ENCODE data around the gene PHLDA2. TPM values are rescaled to one million over a fixed set of nuclear protein-coding genes. Genes with fewer than 3 reads are reported as not detected.

PHLDA2 gene
- total and polyA plus RNA-seq, 8 donors = 0.16 to 9.0 (median 2.6) TPM

DNA sequence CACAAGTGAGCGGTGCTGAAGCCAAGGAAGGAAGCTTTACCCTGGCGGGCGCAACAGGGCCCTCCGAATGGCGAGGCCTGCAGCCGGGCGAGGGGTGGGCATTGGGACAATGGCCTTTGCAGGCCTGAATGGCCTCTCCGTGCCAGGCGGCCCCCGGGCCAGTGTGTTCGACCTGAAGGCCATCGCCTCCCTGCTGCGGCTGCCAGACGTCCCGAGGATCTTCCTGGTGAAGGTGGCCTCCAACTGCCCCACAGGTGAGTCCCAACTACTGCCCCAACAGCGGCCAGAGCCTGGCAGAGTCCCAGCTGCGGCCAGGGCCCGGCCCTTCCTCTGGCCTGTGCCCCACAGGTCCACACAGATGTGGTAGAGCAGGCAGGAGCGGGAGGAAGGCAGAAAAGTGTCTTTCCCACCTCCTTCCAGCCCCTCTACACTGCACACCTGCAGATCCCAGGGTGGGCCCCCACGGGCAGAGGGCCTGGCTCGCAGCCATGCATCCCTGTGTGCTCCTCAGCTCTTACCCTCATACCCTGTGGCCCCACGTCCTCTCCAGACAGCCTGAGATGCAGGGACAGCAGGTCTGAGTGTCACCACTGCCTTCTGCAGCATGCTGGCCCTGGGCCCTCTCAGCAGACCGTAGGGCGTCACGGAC, 11.3 kb downstream of the PHLDA2 start:
- Histone ChIP-seq H3K27ac (no peak overlapping the region), H3K27me3 (no peaks in the 10 kb centered on the region), H3K36me3 (no peaks in the 10 kb centered on the region), H3K4me3 (no peak overlapping the region), H3K9me3 (no peaks in the 10 kb centered on the region), H3K4me1 (peaks cover 3 to 7% (median 6%) of the 10 kb centered on the region in 3 donors)
- WGBS, 2 donors = 82 to 84% methylated on average over 25 of the region's 25 CpGs
- intact Hi-C loops (cut with DNase I) = no loop called here
- DNase-seq (peak in 2 of 6 donors; percentile 27 to 73), ATAC-seq (no peak), FAIRE-seq (no peak)
- TF ChIP-seq, protein P1, sequence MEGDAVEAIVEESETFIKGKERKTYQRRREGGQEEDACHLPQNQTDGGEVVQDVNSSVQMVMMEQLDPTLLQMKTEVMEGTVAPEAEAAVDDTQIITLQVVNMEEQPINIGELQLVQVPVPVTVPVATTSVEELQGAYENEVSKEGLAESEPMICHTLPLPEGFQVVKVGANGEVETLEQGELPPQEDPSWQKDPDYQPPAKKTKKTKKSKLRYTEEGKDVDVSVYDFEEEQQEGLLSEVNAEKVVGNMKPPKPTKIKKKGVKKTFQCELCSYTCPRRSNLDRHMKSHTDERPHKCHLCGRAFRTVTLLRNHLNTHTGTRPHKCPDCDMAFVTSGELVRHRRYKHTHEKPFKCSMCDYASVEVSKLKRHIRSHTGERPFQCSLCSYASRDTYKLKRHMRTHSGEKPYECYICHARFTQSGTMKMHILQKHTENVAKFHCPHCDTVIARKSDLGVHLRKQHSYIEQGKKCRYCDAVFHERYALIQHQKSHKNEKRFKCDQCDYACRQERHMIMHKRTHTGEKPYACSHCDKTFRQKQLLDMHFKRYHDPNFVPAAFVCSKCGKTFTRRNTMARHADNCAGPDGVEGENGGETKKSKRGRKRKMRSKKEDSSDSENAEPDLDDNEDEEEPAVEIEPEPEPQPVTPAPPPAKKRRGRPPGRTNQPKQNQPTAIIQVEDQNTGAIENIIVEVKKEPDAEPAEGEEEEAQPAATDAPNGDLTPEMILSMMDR (IDR thresholded peaks at IDR 0.05) = no peak

DNA sequence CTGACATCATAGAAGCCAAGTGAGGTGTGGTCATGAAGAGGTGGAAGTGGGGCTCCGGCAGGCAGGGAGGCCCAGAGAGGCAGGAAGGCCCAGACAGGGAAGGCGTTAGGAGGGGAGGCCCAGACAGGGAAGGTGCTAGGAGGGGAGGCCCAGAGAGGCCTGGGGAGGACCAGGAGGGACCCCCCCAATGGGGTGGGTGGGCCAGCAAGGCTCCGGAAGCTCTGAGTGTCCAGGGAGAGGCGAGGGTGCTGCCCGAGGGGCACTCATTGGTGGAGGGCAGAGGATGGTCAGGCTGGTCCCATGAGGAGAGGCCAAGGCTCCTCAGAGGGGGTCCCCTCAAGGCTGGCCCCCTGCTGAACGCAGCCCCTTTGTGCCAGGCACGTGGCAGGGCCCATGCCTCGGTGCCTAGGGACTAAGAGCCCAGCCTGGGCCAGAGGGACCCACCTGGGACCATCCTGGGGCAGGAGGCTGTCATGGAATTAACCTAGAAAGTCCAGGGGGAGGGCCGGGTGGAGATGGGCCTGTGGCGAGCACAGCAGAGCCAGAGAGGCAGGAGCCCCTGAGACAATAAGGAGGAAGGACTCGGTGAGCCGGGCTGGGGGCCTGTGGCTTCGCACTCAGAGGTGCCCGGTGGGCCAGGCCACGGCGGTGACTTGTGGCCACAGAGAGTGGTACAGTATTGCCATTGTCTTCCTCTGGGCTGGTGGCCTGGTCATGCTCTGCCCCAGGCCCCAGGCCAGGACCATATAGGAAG, 12.2 kb downstream of the PHLDA2 start:
- intact Hi-C loops (cut with DNase I) = no loop called here
- H3K27me3 ChIP-seq = no peaks in the 10 kb centered on the region
- H3K36me3 ChIP-seq = no peaks in the 10 kb centered on the region
- ATAC-seq = no peak
- FAIRE-seq = no peak
- H3K27ac ChIP-seq = no peak overlapping the region
- no peaks in the 10 kb centered on the region for H3K9me3 ChIP-seq
- WGBS, 2 donors = 93 to 97% methylated on average over 16 of the region's 16 CpGs
- DNase-seq = peak in 2 of 6 donors; percentile 28 to 67
- peaks cover 12 to 15% (median 13%) of the 10 kb centered on the region in 3 donors for H3K4me1 ChIP-seq
- TF ChIP-seq, protein P1 (IDR thresholded peaks at IDR 0.05) = no peak
- H3K4me3 ChIP-seq = no peak overlapping the region

DNA sequence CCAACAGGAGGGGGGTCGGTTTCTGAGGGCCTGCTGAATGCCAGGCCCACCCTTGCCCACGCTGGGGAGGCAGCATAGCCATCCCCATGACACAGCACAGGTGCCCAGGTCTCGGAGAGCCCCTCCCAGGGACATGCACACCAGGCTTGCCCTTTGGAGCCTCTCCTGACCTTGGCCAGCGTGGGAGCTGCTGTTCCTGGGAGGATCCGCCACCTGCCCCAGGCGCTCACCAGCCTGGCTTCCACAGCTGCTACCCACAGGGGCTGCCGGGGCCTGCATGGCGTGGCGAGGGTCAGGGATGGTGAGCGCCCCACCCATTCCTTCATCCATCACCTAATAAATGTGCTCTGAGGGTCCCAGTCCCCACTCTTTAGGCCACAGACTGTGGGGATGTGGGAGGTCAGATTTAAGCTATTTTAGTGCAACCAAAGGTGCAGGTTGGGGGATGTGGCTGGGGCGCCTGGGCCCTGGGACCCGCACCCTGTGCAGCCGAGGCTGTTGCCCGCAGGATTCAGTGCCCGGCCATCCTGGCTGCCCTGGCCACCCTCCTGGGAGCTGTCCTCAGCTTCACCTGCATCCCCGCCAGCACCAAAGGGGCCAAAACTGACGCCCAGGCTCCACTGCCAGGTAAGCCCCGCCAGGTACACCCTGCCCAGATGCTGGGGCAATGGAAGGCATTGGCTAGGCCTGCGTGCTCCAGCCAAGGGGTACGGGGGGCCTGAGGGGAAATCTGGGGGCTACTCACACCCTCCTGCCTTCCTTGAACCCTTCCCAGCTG, 12.9 kb downstream of the PHLDA2 start:
- TF ChIP-seq, protein P1 (IDR thresholded peaks at IDR 0.05) = no peak
- no peaks in the 10 kb centered on the region for H3K27me3 ChIP-seq
- no peaks in the 10 kb centered on the region for H3K36me3 ChIP-seq
- intact Hi-C loops (cut with DNase I) = no loop called here
- H3K4me3 ChIP-seq = no peak overlapping the region
- WGBS, 2 donors = 83 to 88% methylated on average over 20 of the region's 20 CpGs
- no peak for ATAC-seq
- H3K4me1 ChIP-seq = peaks cover 20 to 23% (median 21%) of the 10 kb centered on the region in 3 donors
- H3K27ac ChIP-seq = no peak overlapping the region
- peak in 2 of 6 donors; percentile 26 to 68 for DNase-seq
- FAIRE-seq = no peak
- no peaks in the 10 kb centered on the region for H3K9me3 ChIP-seq

DNA sequence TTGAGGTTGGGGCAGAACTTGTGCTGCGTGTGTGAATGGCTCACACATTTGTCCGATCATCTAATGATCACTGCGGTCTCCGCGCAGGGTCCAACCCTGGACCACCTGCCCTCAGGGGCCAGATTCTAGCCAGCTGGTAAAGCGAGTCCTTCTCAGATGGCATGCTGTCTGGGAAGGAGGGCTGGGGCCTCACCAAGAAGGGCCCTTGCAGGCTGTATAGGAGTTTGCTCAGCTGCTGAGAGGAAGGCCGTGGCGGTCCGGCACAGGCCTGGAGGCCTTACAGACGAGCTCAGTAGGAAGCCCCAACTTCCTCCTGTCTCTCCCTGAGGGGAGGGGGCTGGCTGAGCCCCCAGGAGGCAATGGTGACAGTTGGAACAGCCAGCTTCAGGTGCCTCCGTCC, 13.7 kb downstream of the PHLDA2 start:
- Histone ChIP-seq H3K27me3 (no peaks in the 10 kb centered on the region), H3K4me1 (peaks cover 22 to 28% (median 23%) of the 10 kb centered on the region in 3 donors), H3K36me3 (no peaks in the 10 kb centered on the region), H3K9me3 (no peaks in the 10 kb centered on the region), H3K27ac (no peak overlapping the region), H3K4me3 (no peak overlapping the region)
- peak in 1 of 6 donors; percentile 54 for DNase-seq
- no peak for ATAC-seq
- no peak for FAIRE-seq
- WGBS, 2 donors = 92% methylated on average over 11 of the region's 11 CpGs
- intact Hi-C loops (cut with DNase I) = no loop called here
- TF ChIP-seq, protein P1 (IDR thresholded peaks at IDR 0.05) = no peak
